Muscle layer of duodenum (tissue), 2 donors: ENCODE results near the gene CERS1.

Experiments
- H3K27ac ChIP-seq: one replicate; pipeline ENCODE4 v1.7.0; 2013; ENCODE audit warnings: mild to moderate bottlenecking, low read length
- H3K27me3 ChIP-seq: one replicate; pipeline ENCODE4 v1.7.0; 2013; ENCODE audit warnings: low read depth, mild to moderate bottlenecking, control low read depth, low read length
- H3K36me3 ChIP-seq, 2 donors: one replicate each; pipeline ENCODE4 v1.7.0; 2013; ENCODE audit warnings: low read length in 2 of 2, control low read depth in 1 of 2, mild to moderate bottlenecking in 1 of 2; ENCODE audit not compliant: insufficient read depth in 2 of 2, control insufficient read depth in 1 of 2
- H3K4me1 ChIP-seq, 2 donors: one replicate each; pipeline ENCODE4 v1.7.0; 2013; ENCODE audit warnings: low read length in 2 of 2, mild to moderate bottlenecking in 2 of 2, control low read depth in 1 of 2, moderate library complexity in 1 of 2; ENCODE audit not compliant: insufficient read depth in 2 of 2, control insufficient read depth in 1 of 2
- H3K4me3 ChIP-seq, 2 donors: one replicate each; pipeline ENCODE4 v1.7.0; 2013; ENCODE audit warnings: low read length in 2 of 2, low read depth in 1 of 2, mild to moderate bottlenecking in 1 of 2
- H3K9me3 ChIP-seq, 2 donors: one replicate each; pipeline ENCODE4 v1.7.0; 2013; ENCODE audit warnings: low read length in 2 of 2, control low read depth in 1 of 2, mild to moderate bottlenecking in 1 of 2; ENCODE audit not compliant: control insufficient read depth in 1 of 2
- donor health status: healthy.

Gene CERS1

GRCh38 chr19:18848878-18849661 lies 46.9 kb downstream of the CERS1 start:
- Histone ChIP-seq H3K27me3 (no peaks in the 10 kb centered on the region), H3K4me3 (peak overlapping the region in 1 of 2 donors; percentile 15), H3K4me1 (peaks cover 23 to 40% of the 10 kb centered on the region in 2 donors), H3K27ac (peak overlapping the region; percentile 67), H3K36me3 (peaks cover 38 to 42% of the 10 kb centered on the region in 2 donors), H3K9me3 (no peaks in the 10 kb centered on the region)

- Histone ChIP-seq H3K4me1 (peaks cover 23 to 48% of the 10 kb centered on the region in 2 donors), H3K9me3 (no peaks in the 10 kb centered on the region), H3K27ac (peak overlapping the region; percentile 67)
Measured at GRCh38 chr19:18847549-18848463, 48.2 kb downstream of the CERS1 start.

GRCh38 chr19:18846862-18847548 lies 49.0 kb downstream of the CERS1 start:
- Histone ChIP-seq H3K9me3 (no peaks in the 10 kb centered on the region), H3K27ac (peak overlapping the region; percentile 48), H3K27me3 (no peaks in the 10 kb centered on the region), H3K36me3 (peaks cover 22% of the 10 kb centered on the region in 2 donors), H3K4me1 (peaks cover 23 to 56% of the 10 kb centered on the region in 2 donors), H3K4me3 (no peak overlapping the region)

More at GRCh38 chr19:18847549-18848463, 48.2 kb downstream of the CERS1 start:
- peaks cover 26 to 29% of the 10 kb centered on the region in 2 donors for H3K36me3 ChIP-seq
- peak overlapping the region in 1 of 2 donors; percentile 15 for H3K4me3 ChIP-seq
- no peaks in the 10 kb centered on the region for H3K27me3 ChIP-seq

- no peak overlapping the region for H3K27ac ChIP-seq
- H3K27me3 ChIP-seq, result no peaks in the 10 kb centered on the region
- peaks cover 12 to 15% of the 10 kb centered on the region in 2 donors for H3K36me3 ChIP-seq
- H3K9me3 ChIP-seq, result no peaks in the 10 kb centered on the region
- H3K4me3 ChIP-seq, result no peak overlapping the region
- peaks cover 23 to 61% of the 10 kb centered on the region in 2 donors for H3K4me1 ChIP-seq
Measured at GRCh38 chr19:18845961-18846360, 50.0 kb downstream of the CERS1 start.

- Histone ChIP-seq H3K9me3 (no peaks in the 10 kb centered on the region), H3K27me3 (no peaks in the 10 kb centered on the region), H3K4me1 (peaks cover 23 to 64% of the 10 kb centered on the region in 2 donors), H3K4me3 (no peak overlapping the region), H3K27ac (no peak overlapping the region), H3K36me3 (peaks cover 2 to 10% of the 10 kb centered on the region in 2 donors)
Measured at GRCh38 chr19:18844806-18845329, 51.1 kb downstream of the CERS1 start.

GRCh38 chr19:18843960-18844359 lies 52.0 kb downstream of the CERS1 start:
- Histone ChIP-seq H3K27me3 (no peaks in the 10 kb centered on the region), H3K4me3 (no peak overlapping the region), H3K4me1 (peaks cover 17 to 63% of the 10 kb centered on the region in 2 donors), H3K9me3 (no peaks in the 10 kb centered on the region), H3K36me3 (peaks cover 0 to 10% of the 10 kb centered on the region in 2 donors), H3K27ac (no peak overlapping the region)

GRCh38 chr19:18842166-18842565 lies 53.8 kb downstream of the CERS1 start:
- H3K4me3 ChIP-seq, result no peak overlapping the region
- H3K27ac ChIP-seq, result no peak overlapping the region
- H3K4me1 ChIP-seq, result peaks cover 8 to 58% of the 10 kb centered on the region in 2 donors
- H3K27me3 ChIP-seq, result no peaks in the 10 kb centered on the region
- peaks cover 0 to 10% of the 10 kb centered on the region in 2 donors for H3K36me3 ChIP-seq
- H3K9me3 ChIP-seq, result no peaks in the 10 kb centered on the region

- H3K27me3 ChIP-seq, result no peaks in the 10 kb centered on the region
- no peak overlapping the region for H3K4me3 ChIP-seq
- H3K4me1 ChIP-seq, result peaks cover 4 to 55% of the 10 kb centered on the region in 2 donors
- peaks cover 0 to 12% of the 10 kb centered on the region in 2 donors for H3K36me3 ChIP-seq
- H3K27ac ChIP-seq, result no peak overlapping the region
- no peaks in the 10 kb centered on the region for H3K9me3 ChIP-seq
Measured at GRCh38 chr19:18841400-18841799, 54.6 kb downstream of the CERS1 start.

GRCh38 chr19:18840288-18841267 lies 55.4 kb downstream of the CERS1 start:
- peaks cover 0 to 12% of the 10 kb centered on the region in 2 donors for H3K36me3 ChIP-seq
- H3K27me3 ChIP-seq, result no peaks in the 10 kb centered on the region
- no peak overlapping the region for H3K4me3 ChIP-seq
- peaks cover 11 to 62% of the 10 kb centered on the region in 2 donors for H3K4me1 ChIP-seq
- H3K9me3 ChIP-seq, result no peaks in the 10 kb centered on the region
- no peak overlapping the region for H3K27ac ChIP-seq
